SK-N-SH treated with all-trans-retinoic acid at 6 μM for 48 hours (cell line): ENCODE data around the gene PLCD4.

Experiments used
- ATAC-seq: fragments of 200-7000 bp; cut with Tn5 transposase; 3 replicates; pipeline ENCODE4 v1.9.1; 2020; ENCODE audit warnings: mild to moderate bottlenecking, moderate library complexity
- ARNTL ChIP-seq: fragments of 450-650 bp; formaldehyde crosslinking; IDR thresholded peaks from 2 replicates; pipeline ENCODE4 v1.5.0; 2020; ENCODE audit warnings: low read depth, mild to moderate bottlenecking, moderate library complexity, borderline replicate concordance
- BACH2 ChIP-seq: fragments of 250-450 bp; sonication (Bioruptor Pico); IDR thresholded peaks from 2 replicates; pipeline ENCODE4 v1.9.0; 2021; ENCODE audit warnings: mild to moderate bottlenecking, borderline replicate concordance
- CREB5 ChIP-seq: fragments of 250-450 bp; sonication (Bioruptor Pico); IDR thresholded peaks from 2 replicates; pipeline ENCODE4 v1.5.1; 2020; ENCODE audit warnings: low read depth, mild to moderate bottlenecking, moderate library complexity
- CSDC2 ChIP-seq: fragments of 250-450 bp; sonication (Bioruptor Pico); IDR thresholded peaks from 2 replicates; pipeline ENCODE4 v1.5.0; 2020; ENCODE audit warnings: mild to moderate bottlenecking, moderate library complexity
- CSRNP3 ChIP-seq: fragments of 250-450 bp; sonication (Bioruptor Pico); IDR thresholded peaks from 2 replicates; pipeline ENCODE4 v1.5.1; 2021; ENCODE audit warnings: mild to moderate bottlenecking, moderate library complexity
- ESRRG ChIP-seq: fragments of 250-450 bp; sonication (Bioruptor Pico); IDR thresholded peaks from 2 replicates; pipeline ENCODE4 v1.6.1; 2021; ENCODE audit warnings: mild to moderate bottlenecking
- GLIS3 ChIP-seq: fragments of 250-450 bp; sonication (Bioruptor Pico); IDR thresholded peaks from 2 replicates; pipeline ENCODE4 v1.5.0; 2020; ENCODE audit warnings: mild to moderate bottlenecking, moderate library complexity
- ISL1 ChIP-seq: fragments of 250-450 bp; sonication (Bioruptor Pico); IDR thresholded peaks from 2 replicates; pipeline ENCODE4 v2.1.2; 2022; ENCODE audit warnings: mild to moderate bottlenecking, moderate library complexity
- OSR1 ChIP-seq: fragments of 250-450 bp; sonication (Bioruptor Pico); IDR thresholded peaks from 2 replicates; pipeline ENCODE4 v1.8.0; 2022; ENCODE audit warnings: moderate library complexity, mild to moderate bottlenecking, inconsistent platforms
- PATZ1 ChIP-seq: fragments of 250-450 bp; sonication (Bioruptor Pico); IDR thresholded peaks from 2 replicates; pipeline ENCODE4 v1.8.0; 2020; ENCODE audit warnings: mild to moderate bottlenecking, moderate library complexity, borderline replicate concordance
- PPARA ChIP-seq: fragments of 250-450 bp; sonication (Bioruptor Pico); IDR thresholded peaks from 2 replicates; pipeline ENCODE4 v1.5.0; 2020; ENCODE audit warnings: mild to moderate bottlenecking, borderline replicate concordance
- RARB ChIP-seq: fragments of 250-450 bp; sonication (Bioruptor Pico); IDR thresholded peaks from 2 replicates; pipeline ENCODE4 v1.8.0; 2021; ENCODE audit warnings: mild to moderate bottlenecking, moderate library complexity
- SNAI2 ChIP-seq: fragments of 250-450 bp; sonication (Bioruptor Pico); IDR thresholded peaks from 2 replicates; pipeline ENCODE4 v1.5.0; 2020; ENCODE audit warnings: mild to moderate bottlenecking, moderate library complexity
- TCF4 ChIP-seq: fragments of 250-450 bp; sonication (Bioruptor Pico); IDR thresholded peaks from 2 replicates; pipeline ENCODE4 v1.8.0; 2021; ENCODE audit warnings: mild to moderate bottlenecking, moderate library complexity, borderline replicate concordance
- TOX ChIP-seq: fragments of 250-450 bp; sonication (Bioruptor Pico); IDR thresholded peaks from 2 replicates; pipeline ENCODE4 v1.8.0; 2021; ENCODE audit warnings: mild to moderate bottlenecking, moderate library complexity, borderline replicate concordance
- TSHZ2 ChIP-seq: fragments of 250-450 bp; sonication (Bioruptor Pico); IDR thresholded peaks from 2 replicates; pipeline ENCODE4 v1.5.0; 2020; ENCODE audit warnings: mild to moderate bottlenecking, moderate library complexity
- ZC3H10 ChIP-seq: fragments of 250-450 bp; sonication (Bioruptor Pico); IDR thresholded peaks from 2 replicates; pipeline ENCODE4 v1.5.1; 2021; ENCODE audit warnings: mild to moderate bottlenecking, moderate library complexity
- ZFP3 ChIP-seq: fragments of 250-450 bp; sonication (Bioruptor Pico); IDR thresholded peaks from 2 replicates; pipeline ENCODE4 v1.5.0; 2020; ENCODE audit warnings: mild to moderate bottlenecking, moderate library complexity
- ZFP30 ChIP-seq: fragments of 450-650 bp; formaldehyde crosslinking; IDR thresholded peaks from 2 replicates; pipeline ENCODE4 v1.5.0; 2022; ENCODE audit warnings: mild to moderate bottlenecking, moderate library complexity
- ZNF565 ChIP-seq: fragments of 450-650 bp; formaldehyde crosslinking; conservative IDR thresholded peaks from 2 replicates; pipeline ENCODE4 v1.5.0; 2020; ENCODE audit warnings: low read depth, mild to moderate bottlenecking, moderate library complexity
- ZNF70 ChIP-seq: fragments of 450-650 bp; formaldehyde crosslinking; IDR thresholded peaks from 2 replicates; pipeline ENCODE4 v1.5.0; 2020; ENCODE audit warnings: mild to moderate bottlenecking, moderate library complexity
- ZNF8 ChIP-seq: fragments of 450-650 bp; formaldehyde crosslinking; IDR thresholded peaks from 2 replicates; pipeline ENCODE4 v1.5.0; 2020; ENCODE audit warnings: mild to moderate bottlenecking, moderate library complexity
- TF ChIP-seq, protein P1 (sequence below): fragments of 250-450 bp; sonication (Bioruptor Pico); IDR thresholded peaks from 2 replicates; pipeline ENCODE4 v1.8.0; 2021; ENCODE audit warnings: low read depth, mild to moderate bottlenecking, moderate library complexity, borderline replicate concordance

PLCD4 gene

DNA sequence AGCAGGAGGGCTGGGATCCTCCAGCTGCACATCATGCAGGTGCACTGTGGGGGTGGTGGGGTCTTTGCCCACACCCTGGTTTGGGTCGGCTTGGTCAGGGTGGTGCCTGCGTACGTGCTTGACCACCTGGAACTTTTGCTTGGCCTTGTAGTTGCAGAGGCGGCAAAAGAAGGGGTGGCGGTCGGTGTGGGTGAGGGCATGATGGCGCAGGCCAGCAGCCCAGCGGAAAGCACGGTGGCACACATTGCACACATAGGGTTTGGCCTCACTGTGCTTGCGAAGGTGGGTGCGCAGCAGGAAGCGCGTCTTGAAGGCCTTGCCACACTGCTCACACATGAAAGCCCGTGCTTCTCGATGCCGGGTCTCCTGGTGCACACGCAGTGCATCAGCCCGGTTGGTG is 30.7 kb downstream of the PLCD4 start:
- TF ChIP-seq ARNTL (CRISPR knock-in tag) = no peak
- no peak for TF ChIP-seq RARB (CRISPR knock-in tag)
- no peak for TF ChIP-seq CSRNP3 (CRISPR knock-in tag)
- TF ChIP-seq PATZ1 (CRISPR knock-in tag) = no peak
- no peak for TF ChIP-seq GLIS3
- TF ChIP-seq SNAI2 (CRISPR knock-in tag) = no peak
- TF ChIP-seq TSHZ2 (CRISPR knock-in tag) = no peak
- no peak for TF ChIP-seq PPARA (CRISPR knock-in tag)
- TF ChIP-seq OSR1 (CRISPR knock-in tag) = no peak
- TF ChIP-seq, protein P1, sequence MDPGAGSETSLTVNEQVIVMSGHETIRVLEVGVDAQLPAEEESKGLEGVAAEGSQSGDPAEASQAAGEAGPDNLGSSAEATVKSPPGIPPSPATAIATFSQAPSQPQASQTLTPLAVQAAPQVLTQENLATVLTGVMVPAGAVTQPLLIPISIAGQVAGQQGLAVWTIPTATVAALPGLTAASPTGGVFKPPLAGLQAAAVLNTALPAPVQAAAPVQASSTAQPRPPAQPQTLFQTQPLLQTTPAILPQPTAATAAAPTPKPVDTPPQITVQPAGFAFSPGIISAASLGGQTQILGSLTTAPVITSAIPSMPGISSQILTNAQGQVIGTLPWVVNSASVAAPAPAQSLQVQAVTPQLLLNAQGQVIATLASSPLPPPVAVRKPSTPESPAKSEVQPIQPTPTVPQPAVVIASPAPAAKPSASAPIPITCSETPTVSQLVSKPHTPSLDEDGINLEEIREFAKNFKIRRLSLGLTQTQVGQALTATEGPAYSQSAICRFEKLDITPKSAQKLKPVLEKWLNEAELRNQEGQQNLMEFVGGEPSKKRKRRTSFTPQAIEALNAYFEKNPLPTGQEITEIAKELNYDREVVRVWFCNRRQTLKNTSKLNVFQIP (CRISPR knock-in tag) = no peak
- no peak for TF ChIP-seq CREB5 (CRISPR knock-in tag)
- no peak for TF ChIP-seq ISL1 (CRISPR knock-in tag)
- TF ChIP-seq ZNF8 (CRISPR knock-in tag) = no peak
- no peak for TF ChIP-seq ZFP30
- TF ChIP-seq ZNF565 (CRISPR knock-in tag) = no peak
- TF ChIP-seq BACH2 (CRISPR knock-in tag) = no peak
- no peak for TF ChIP-seq TCF4 (CRISPR knock-in tag)
- TF ChIP-seq TOX (CRISPR knock-in tag) = no peak
- no peak for ATAC-seq

- no peak; the same call in 2 of the 3 replicates for ATAC-seq
- TF ChIP-seq ZNF565 (CRISPR knock-in tag) (no peak), OSR1 (CRISPR knock-in tag) (no peak), TOX (CRISPR knock-in tag) (no peak), CSRNP3 (CRISPR knock-in tag) (no peak), ZFP30 (no peak), CSDC2 (CRISPR knock-in tag) (no peak), PPARA (CRISPR knock-in tag) (no peak), GLIS3 (no peak), ZNF8 (CRISPR knock-in tag) (no peak), TCF4 (CRISPR knock-in tag) (no peak), ZC3H10 (CRISPR knock-in tag) (no peak), ARNTL (CRISPR knock-in tag) (no peak), TSHZ2 (CRISPR knock-in tag) (no peak), ZFP3 (CRISPR knock-in tag) (no peak), ISL1 (CRISPR knock-in tag) (no peak), BACH2 (CRISPR knock-in tag) (no peak), RARB (CRISPR knock-in tag) (no peak), ESRRG (CRISPR knock-in tag) (no peak), ZNF70 (no peak)
- TF ChIP-seq, protein P1 (CRISPR knock-in tag) = no peak
Measured at GRCh38 chr2:218642121-218642656, 34.5 kb downstream of the PLCD4 start.
